Measurements from ENCODE around the gene KIF26B.
"Not testable (repeated sequence)": the region's sequence is repeated elsewhere in the genome, so short reads cannot be mapped to it uniquely, and the experiment has no call there.

The KIF26B gene

DNA sequence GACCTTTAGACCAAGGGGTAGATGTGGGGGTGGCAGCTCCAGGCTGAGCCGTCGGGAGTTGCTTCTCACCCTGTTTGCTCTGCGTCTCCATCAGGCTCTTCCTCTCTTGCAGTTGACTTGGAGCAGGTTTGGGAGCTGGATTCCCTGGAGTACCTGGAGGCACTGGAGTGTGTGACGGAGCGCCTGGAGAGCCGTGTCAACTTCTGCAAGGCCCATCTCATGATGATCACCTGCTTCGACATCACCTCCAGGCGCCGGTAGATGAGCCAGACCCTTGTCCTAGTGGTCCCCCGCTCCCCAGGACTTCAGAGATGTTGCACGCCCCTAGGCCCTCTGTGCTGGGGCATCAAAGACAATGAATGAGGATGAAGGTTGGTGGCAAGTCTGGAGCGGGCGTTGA lies 547.6 kb downstream of the KIF26B start:
- no peak for DNase-seq (ENCODE audit: low read depth)

DNA sequence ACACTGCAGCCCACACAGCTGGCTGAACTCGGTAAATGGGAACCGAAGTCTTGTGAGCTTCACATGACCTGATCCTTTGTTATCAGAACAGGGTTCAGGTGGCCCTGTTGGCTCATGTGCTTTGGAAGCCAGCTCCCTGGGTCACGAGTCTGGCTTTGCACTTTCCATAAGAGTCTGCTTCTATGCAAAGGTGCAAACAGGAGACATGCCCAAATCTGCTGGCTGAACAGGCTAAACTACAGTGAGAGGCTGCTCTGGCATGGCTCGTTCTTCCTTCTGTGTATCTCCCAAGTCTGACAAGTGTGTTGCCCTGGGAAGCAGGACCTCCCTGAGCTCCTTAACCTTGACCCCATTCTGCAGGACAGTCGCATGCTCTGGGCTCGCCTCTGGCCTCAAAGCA lies 549.6 kb downstream of the KIF26B start:
- no peak for DNase-seq (ENCODE audit: low read depth)

DNA sequence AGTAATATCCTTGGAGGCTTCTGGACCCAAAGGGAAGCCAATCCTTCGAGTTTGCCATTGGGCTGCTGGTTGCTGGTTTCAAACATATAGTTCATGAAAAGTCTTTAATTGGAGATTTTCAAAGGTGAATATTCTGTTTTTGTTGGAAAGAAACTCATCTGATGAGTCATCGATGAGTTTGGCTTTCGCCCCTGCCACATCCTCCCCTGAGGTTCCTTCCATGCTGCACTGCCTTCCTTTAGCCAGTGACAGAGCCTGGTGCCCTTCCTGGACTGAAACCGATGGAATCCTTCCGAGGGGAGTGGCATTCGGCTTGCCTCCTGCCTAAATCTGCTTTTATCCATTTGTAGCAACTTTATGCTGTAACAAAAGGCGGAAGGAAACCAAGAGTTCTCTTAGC lies 550.0 kb downstream of the KIF26B start:
- no peak for DNase-seq (ENCODE audit: low read depth)

DNA sequence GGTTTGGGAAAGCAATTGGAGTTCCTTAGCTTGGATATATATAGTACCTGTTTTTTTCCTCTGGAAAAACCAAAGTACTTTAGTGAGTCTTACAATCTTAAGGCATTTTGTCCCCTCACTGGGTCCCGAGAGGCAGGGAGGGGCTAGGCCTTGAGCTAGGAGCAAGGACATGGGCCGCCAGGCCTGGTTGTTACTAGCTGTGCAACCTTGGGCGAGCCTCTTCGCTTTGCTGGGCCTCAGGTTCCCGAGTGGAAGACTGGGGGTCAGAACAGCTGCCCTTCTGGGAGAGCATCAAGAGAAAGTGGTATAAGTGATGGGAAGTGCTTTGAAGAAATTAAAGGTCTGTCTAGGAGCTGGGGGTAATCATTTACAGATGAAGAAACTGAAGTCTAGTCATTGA lies 553.2 kb downstream of the KIF26B start:
- DNase-seq (ENCODE audit: low read depth) = no peak

DNA sequence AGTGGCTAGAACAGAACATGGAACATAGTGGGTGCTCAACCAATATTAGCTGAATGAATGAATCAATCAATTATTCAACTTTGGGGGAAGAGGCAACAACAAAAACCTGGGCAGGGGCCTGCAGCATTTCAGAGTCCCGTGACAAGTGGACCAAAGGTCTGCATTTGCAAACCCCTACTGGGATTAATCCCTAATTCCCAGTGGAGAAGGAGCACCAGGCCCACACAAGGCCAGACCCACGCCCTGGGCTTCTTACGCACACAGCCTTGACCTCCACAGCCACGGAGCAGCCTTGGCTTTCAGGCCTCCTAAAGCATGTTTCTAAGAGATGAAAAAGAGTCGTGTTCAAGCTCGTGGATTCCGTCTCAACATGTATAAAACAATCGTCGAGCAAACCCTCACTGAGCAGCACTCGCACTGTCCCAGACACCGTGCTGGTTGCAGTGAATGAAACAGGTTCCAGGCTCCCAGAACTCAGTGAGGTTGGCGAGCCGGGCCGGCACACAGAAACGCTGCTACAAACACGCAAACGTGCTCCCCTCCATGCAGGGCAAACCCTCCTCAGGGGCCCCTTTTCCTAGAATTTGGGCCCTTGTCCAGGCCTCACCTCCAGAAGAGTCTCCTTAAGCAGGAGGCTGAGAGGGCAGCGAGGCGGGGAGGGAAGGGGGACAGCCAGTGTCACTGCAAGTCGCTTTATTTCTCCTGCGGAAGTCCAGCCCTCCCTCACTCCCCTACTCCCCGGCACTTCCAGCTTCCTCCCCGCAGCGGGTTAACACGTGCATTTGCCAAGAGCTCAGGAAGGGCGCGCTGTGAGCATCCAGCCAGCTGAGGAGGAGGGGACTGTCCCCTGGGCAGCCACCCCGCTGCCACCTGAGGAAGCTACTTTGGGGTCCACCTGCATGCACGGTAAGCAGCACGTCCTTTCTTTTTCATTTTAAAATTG lies 556.4 kb downstream of the KIF26B start:
- no peak for DNase-seq (ENCODE audit: low read depth)

DNA sequence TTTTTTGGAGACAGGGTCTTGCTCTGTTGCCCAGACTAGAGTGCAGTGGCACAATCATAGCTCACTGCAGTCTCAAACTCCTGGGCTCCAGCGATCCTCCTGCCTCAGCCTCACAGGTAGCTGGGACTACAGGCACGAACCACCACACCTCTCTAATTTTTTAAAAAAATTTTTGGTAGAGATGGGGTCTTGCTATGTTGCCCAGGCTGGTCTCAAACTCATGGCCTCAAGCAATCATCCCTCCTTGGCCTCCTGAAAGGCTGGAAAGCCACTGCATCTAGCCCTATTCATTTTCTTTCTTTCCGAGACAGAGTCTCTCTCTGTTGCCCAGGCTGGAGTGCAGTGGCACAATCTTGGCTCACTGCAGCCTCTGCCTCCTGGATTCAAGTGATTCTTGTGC lies 559.2 kb downstream of the KIF26B start:
- not testable (repeated sequence) for DNase-seq (ENCODE audit: low read depth)

DNA sequence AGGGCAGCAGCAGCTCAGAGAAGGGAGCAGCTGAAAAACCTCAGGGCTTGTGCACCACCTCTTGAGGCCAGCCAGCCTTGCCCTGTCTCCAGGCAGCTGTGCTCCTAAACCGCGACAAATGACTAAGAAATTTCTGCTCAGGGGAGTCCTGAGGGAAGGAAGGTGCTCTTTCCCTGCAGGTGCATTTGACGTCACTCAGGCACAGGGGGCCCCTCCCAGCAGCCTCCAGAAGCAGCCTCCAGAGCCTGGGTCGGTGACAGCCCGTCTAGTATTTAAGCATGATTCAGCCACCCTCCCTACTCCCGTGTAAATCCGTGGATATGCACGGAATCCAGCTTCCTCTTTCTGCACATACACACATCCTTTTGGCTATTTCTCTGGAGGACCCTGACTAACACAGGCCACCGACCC lies 560.5 kb downstream of the KIF26B start:
- DNase-seq (ENCODE audit: low read depth) = no peak

DNA sequence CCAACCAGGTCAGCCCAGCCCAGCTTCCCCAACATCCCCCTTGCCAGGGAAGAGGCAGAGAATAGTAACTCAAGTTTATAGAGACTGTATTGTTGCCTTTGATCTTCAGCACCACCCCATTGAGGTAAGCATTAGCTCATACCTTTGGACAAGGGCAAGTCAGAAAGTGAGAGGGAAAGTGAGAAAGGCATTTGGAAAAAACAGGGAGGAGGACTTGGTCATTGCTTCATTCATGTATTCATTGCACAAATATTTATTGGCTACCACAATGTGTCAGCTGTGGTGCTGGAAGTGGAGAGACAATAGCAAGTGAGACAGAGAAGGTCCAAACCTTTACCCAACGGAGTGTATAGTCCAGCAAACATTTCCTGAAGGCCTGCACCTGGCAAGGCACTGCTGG lies 561.2 kb downstream of the KIF26B start:
- no peak for DNase-seq (ENCODE audit: low read depth)

DNA sequence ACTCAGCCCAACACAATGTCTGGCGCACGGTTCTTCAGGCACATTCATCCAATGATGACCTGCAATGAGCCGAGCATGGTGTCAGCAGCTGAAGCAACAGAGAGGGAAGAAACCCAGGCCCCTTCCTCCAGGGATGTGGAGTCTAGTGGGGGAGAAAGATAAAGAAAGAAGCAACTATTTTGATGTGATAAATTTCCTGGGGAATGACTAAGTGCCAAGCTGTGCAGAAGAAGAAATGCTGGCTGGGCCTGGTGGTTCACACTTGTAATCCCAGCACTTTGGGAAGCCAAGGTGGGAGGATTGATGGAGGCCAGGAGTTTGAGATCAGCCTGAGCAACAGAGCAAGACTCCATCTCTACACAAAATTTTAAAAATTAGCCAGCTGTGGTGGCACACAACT lies 561.8 kb downstream of the KIF26B start:
- DNase-seq (ENCODE audit: low read depth) = no peak

DNA sequence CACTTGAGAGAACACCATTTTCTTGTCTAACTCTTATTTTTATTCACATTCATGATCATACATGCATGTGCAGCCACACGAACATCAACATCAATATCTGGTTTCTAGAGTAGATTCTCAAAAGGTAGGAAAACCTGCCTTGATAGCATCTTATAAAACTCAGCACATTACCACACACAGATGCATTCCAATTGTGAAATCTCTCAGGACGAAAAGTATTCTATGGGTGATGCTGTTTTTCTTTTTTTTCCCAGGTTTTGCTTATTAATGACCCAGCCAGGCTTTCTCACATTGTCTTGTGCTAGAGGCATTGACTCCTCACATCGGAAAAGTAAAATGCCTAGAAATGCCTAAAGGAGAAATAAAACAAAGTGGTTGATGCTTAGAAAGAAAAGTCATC lies 562.8 kb downstream of the KIF26B start:
- DNase-seq (ENCODE audit: low read depth) = no peak

DNA sequence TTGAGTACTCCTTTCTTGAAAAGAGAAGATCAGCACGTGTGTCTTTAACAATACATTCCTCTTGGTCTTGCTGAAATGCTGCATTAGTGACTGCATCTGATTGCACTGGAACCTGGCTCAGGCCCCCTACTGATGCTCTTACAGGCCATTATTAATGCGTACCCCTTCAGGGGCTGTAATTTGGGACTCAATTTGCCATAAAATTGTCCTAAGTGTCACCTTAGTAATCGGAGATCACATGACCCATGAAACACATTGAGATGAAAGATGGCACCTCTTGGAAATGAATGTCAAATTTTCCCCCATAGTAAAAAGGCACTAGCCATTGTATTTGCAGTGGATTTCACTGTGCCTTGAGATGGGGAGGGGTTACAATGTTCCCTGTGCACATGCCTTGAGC lies 563.3 kb downstream of the KIF26B start:
- no peak for DNase-seq (ENCODE audit: low read depth)

DNA sequence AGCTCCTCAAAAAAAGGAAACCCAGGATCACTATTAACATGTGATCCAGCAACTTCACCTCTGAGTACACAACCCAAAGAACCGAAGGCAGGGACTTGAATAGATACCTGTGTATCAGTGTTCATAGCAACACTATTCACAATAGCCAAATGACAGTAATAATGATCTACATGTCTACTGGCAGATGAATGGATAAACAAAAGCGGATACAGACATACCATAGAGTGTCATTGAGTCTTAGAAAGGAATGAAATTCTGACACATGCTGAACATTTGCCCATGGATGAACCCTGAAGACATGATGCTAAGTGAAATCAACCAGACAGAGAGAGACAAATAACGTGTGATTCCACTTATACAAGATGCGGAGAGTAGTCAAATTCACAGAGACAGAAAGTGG lies 564.2 kb downstream of the KIF26B start:
- no peak for DNase-seq (ENCODE audit: low read depth)

DNA sequence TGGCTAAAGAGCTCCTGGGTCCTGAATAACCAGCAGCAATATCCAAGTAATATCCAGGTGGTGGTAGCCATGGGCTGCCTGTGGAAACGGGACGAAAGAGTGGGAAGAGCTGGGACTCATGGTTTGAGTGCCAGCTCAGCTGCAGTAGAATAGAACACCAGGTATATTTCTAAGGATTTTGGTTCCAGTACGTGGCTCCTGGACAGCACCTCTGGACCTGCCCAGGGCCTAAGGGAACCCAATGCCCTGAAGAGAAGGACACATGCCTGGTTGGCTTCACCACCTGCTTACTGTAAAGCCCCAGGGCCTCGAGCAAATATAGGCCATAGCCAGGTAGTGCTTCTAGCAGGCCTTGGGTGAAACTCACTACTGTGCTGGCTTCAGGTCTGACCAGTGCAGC lies 566.7 kb downstream of the KIF26B start:
- no peak for DNase-seq (ENCODE audit: low read depth)

DNA sequence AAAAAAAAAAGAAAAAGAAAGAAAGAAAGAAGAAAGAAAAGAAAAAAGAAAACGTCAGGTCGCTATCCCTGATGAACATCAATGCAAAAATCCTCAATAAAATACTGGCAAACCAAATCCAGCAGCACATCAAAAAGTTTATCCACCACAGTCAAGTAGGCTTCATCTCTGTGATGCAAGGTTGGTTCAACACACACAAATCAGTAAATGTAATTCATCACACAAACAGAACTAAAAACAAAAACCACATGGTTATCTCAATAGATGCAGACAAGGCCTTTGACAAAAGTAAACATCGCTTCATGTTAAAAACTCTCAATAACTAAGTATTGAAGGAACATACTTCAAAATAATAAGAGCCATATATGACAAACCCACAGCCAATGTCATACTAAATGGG lies 573.2 kb downstream of the KIF26B start:
- DNase-seq (ENCODE audit: low read depth) = not testable (repeated sequence)

DNA sequence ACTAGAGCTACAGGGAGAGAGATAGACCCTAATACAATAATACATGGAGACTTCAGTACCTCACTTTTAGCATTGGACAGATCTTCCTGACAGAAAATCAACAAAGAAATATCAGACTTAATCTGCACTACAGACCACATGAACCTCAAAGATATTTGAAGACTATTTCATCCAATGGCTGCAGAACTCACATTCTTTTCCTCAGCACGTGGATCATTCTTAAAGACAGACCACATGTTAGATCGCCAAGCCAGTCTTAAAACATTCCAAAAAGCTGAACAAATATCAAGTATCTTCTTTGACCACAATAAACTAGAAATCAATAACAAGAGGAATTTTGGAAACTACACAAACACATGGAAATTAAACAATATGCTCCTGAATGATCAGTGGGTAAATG lies 576.0 kb downstream of the KIF26B start:
- no peak for DNase-seq (ENCODE audit: low read depth)

DNA sequence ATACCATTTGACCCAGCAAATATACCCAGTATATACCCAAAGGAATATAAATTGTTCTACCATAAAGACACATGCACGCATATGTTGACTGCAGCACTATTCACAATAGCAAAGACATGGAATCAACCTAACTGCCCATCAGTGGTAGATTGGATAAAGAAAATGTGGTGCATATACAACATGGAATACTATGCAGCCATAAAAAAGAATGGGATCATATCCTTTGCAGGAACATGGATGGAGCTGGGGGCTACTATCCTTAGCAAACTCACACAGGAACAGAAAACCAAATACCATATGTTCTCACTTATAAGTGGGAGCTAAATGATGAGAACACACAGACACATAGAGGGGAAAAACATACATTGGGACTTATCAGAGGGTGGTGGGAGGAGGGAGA lies 585.6 kb downstream of the KIF26B start:
- not testable (repeated sequence) for DNase-seq (ENCODE audit: low read depth)

DNA sequence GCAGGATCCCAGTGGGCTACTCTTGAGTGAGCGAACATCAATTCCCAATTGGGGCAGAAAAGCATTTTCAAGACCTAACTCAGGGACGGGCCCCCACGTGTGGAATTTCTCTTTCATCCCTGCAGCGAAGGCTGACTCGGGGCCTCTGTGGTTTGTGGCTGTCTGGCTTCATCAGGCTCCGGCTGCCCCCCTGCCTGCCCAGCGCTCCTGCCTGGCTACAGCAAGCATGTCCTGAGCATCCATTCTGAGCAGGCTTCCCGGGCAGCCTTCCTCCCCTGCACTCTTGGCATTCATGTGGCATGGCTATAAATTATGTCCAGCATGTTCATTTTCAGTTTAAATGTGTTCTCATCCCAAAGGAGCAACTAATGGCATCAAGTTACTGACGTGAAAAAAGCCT lies 588.1 kb downstream of the KIF26B start:
- no peak for DNase-seq (ENCODE audit: low read depth)

DNA sequence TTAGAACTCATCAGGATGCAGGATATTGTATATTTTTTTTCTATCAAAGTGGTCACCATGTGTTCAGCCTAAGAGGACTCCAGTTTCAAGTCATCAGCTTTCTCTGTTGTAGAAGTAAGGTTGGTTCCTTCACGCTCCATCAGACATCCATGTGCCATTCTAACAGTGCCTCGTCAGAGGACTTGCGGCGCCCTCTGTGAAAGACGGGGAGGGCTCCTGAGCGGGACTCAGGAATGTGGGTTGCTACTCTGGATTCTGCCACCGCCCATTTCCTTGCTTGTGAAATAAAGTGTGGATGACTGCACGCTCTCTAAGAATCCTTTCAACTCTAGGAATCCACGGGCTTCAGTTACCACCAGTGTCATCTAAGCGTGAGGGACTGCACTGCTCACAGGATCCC lies 593.5 kb downstream of the KIF26B start:
- no peak for DNase-seq (ENCODE audit: low read depth)

DNA sequence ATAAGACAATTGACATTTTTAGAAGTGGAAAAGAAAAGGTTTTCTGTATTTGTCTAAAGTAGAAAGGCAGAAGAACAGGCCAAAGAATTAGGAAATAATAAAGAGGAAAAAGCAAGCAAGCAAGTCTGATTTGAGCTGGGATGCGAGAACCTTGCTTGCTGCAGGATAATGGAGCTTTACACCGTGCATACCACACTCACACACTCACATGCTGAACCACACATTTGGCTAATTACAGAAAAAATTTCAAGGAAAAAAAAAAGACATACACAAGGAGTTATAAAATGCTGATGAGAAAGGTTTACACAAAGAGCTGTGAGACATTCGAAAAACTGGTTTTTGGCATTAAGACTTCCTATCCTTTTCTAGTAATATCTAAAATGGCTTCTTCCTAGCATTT lies 593.9 kb downstream of the KIF26B start:
- DNase-seq (ENCODE audit: low read depth) = no peak

DNA sequence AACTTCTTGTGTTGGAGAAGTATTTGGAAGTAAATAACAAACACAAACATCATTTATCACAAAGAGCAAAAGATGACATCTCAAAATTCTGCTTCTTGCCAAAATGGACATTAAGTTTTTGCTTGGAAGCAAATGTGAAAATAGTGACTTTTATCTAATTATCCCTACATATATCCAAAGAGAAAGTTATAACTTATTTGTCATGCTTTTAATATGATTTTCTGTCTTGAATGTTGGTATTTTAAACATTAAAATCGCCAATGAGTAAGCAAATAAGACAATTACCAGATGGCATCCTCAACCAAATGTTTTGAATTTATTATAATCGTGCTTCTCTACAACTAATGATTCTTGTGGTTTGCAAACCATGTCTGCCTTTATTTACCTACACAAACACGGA lies 594.3 kb downstream of the KIF26B start:
- no peak for DNase-seq (ENCODE audit: low read depth)

DNA sequence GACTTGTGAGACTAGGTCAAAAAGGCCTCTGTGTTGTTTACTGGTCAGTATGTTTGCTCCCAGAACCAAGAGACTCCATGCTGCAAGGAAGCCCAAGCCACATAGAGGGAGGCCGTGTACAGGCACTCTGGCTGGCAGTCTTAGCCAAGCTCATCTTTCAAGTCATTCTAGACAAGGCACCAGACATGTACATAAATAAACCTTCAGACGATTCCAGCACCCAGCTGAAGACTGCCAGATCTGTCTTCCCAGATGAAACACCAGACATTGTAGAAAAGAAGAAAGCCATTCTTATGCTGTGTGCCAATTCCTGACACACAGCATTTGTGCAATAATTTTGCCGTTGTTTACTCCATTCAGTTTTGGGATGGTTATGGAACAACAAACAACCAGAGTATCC lies 595.5 kb downstream of the KIF26B start:
- DNase-seq (ENCODE audit: low read depth) = no peak

DNA sequence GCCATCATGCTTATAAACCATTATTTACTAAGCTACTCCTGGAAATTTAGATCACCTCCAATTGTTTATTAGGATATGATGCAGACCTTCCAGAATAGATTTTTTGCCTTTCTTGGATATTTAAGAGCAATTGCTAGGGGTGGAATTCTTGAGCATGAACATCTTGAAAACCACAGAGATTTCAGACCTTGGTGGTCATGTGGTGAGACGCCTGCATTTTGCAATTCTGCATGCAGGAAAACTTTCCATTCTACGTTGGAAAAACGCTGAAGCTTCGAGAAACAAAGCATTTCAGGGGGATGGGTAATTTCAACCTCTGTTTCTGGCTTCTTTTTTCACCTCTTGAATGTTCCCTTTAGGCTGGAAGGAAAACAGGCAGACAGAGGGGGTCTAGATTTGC lies 596.3 kb downstream of the KIF26B start:
- DNase-seq (ENCODE audit: low read depth) = no peak

DNA sequence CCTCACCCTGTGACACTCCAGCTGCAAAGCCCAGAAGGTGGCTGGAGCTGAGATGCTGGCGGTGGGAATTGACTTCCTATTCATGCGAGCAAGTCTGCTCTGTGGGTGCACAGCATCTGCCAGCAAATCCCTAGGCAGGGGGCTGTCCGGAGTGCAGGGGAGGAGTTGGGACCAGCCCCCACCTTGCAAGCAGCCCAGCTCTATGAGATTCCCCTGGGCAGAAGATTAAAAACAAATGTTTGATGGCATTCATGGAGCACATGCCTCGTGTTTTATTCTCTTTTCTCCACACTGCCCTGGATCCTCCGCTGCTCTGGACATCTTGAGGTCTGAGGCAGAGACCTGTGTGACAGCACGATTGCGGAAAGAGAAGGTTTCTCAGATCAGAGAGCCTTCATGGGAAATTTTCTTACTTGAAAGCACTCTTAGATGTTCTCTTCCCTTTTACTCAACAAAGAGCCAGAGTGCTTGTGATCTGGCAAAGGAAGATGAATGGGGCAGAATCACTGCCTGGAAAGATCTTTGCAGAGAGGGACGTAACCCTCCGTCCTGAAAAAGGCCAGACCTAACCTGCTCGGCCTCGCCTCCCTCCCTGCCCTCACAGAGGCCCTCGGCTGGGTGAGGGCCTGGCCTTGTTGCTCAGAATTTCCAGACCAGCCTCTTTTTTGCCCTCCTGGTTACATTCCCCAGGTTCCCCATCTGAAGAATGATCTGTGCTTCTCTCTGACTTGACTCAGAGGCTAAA lies 597.1 kb downstream of the KIF26B start:
- no peak for DNase-seq (ENCODE audit: low read depth)

Measured in stimulated activated CD4-positive, alpha-beta T cell treated with anti-CD3 and anti-CD28 coated beads, Interleukin-2, amount 100 ng/mL, for 4 hours (primary cell).